Stimulated activated memory B cell treated with anti-CD40 and anti-IgM and Interleukin-4, amounts not matched to agents 10 μg/mL and 1 μg/mL and 100 μg/mL, for 72 hours (primary cell): ENCODE measurements around the gene DCHS2.

Source experiments
- ATAC-seq: fragments of 150-1000 bp; cut with Tn5 transposase; 2 replicates; pipeline ENCODE4 v1.10.0; 2021
- H3K27ac Mint-ChIP-seq: one replicate; pipeline ENCODE4 v1.8.0; 2022; ENCODE audit warnings: mild to moderate bottlenecking, mixed read lengths
- H3K27me3 Mint-ChIP-seq: one replicate; pipeline ENCODE4 v1.8.0; 2022; ENCODE audit warnings: mixed read lengths
- H3K36me3 Mint-ChIP-seq: one replicate; pipeline ENCODE4 v1.8.0; 2022; ENCODE audit warnings: mixed read lengths
- H3K4me1 Mint-ChIP-seq: one replicate; pipeline ENCODE4 v1.8.0; 2022; ENCODE audit warnings: mixed read lengths
- H3K4me3 Mint-ChIP-seq: one replicate; pipeline ENCODE4 v1.8.0; 2022; ENCODE audit warnings: mild to moderate bottlenecking, moderate library complexity, mixed read lengths
- H3K9me3 Mint-ChIP-seq: one replicate; pipeline ENCODE4 v1.8.0; 2022; ENCODE audit warnings: mixed read lengths

Gene DCHS2

GRCh38 chr4:154491341-154492271 is at the start of gene DCHS2:
TSS of gene DCHS2 (minus strand) at chr4:154491799. CDS start at chr4:154491355, 444 bp downstream.
- ATAC-seq: peak; percentile 50
- H3K4me3 Mint-ChIP-seq: peak within 1 kb of the TSS; percentile 84

DNA sequence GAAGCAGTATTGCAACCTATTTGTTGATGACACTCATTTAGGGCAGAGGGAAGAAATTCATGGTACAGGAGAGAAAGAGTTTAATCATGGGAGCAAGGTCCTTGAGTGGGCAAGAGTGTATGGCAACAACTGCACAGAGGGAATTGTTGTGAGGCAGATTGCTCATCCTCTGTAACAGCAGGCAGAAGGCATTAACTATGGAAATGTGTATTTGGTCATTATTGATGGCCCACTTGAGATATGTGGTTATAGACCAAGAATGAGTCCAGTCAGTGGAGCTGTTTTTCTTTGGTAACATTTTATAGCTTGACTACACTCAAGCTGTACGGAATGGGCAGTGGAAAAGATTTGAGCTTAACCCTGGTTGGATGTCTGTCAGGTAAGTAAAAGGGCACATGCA is 42.7 kb upstream of the DCHS2 start:
- peaks cover 13% of the 10 kb centered on the region for H3K36me3 Mint-ChIP-seq
- ATAC-seq: no peak
- no peak overlapping the region for H3K4me3 Mint-ChIP-seq
- no peaks in the 10 kb centered on the region for H3K9me3 Mint-ChIP-seq
- H3K27me3 Mint-ChIP-seq: no peaks in the 10 kb centered on the region
- H3K27ac Mint-ChIP-seq: no peak overlapping the region
- no peaks in the 10 kb centered on the region for H3K4me1 Mint-ChIP-seq

More at GRCh38 chr4:154491341-154492271, at the start of gene DCHS2:
- H3K36me3 Mint-ChIP-seq: no peaks in the 10 kb centered on the region
- H3K9me3 Mint-ChIP-seq: no peaks in the 10 kb centered on the region
- H3K27me3 Mint-ChIP-seq: peaks cover 74% of the 10 kb centered on the region
- H3K27ac Mint-ChIP-seq: peak within 1 kb of the TSS; percentile 63
- peaks cover 24% of the 10 kb centered on the region for H3K4me1 Mint-ChIP-seq

- Mint-ChIP-seq H3K27me3 (peaks cover 9% of the 10 kb centered on the region), H3K4me1 (peaks cover 18% of the 10 kb centered on the region), H3K36me3 (no peaks in the 10 kb centered on the region), H3K27ac (no peak overlapping the region), H3K9me3 (no peaks in the 10 kb centered on the region), H3K4me3 (no peak overlapping the region)
- ATAC-seq: no peak
Observed at GRCh38 chr4:154529728-154530519, 38.3 kb upstream of the DCHS2 start.

- H3K36me3 Mint-ChIP-seq: no peaks in the 10 kb centered on the region
- peaks cover 18% of the 10 kb centered on the region for H3K4me1 Mint-ChIP-seq
- peaks cover 19% of the 10 kb centered on the region for H3K27me3 Mint-ChIP-seq
- H3K4me3 Mint-ChIP-seq: no peak overlapping the region
- H3K27ac Mint-ChIP-seq: no peak overlapping the region
- no peak for ATAC-seq
- H3K9me3 Mint-ChIP-seq: no peaks in the 10 kb centered on the region
Observed at GRCh38 chr4:154528869-154529268, 37.3 kb upstream of the DCHS2 start.

DNA sequence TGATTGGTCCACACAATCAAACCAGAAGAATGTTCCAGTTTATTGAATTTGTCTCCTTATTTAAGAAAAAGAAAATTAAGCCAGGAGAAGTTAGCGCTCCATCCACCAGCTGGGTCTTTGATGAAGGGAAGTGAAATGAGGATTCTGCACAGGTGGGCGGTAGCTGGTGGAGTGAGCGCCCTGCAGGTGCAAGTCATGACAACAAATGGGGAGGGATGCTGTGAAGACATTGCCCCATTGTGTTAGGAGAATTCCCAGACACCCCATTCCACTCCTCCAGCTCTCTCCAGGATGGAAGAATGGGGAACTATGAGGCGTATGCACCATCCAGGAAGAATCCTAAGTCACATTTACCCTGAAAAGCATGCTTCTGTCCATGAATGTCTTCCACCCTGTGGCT is 35.7 kb upstream of the DCHS2 start:
- H3K9me3 Mint-ChIP-seq: no peaks in the 10 kb centered on the region
- peaks cover 18% of the 10 kb centered on the region for H3K4me1 Mint-ChIP-seq
- H3K27ac Mint-ChIP-seq: no peak overlapping the region
- H3K36me3 Mint-ChIP-seq: no peaks in the 10 kb centered on the region
- no peak overlapping the region for H3K4me3 Mint-ChIP-seq
- H3K27me3 Mint-ChIP-seq: peaks cover 33% of the 10 kb centered on the region
- ATAC-seq: no peak

DNA sequence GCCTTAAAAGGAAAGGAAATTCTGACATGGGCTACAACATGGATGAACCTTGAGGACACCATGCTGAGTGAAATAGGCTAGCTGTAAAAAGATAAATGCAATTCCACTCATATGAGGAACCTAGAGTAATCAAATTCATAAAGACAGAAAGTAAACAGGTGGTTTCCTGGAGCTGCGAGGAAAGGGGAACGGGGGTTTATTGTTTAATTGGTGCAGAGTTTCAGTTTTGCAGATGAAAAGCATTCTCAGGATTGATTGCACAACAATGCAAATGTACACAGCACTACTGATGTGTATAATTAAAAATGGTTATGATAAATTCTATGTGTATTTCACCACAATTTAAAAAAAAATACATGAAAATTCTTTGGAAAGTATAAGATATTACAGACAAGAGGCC is 34.6 kb upstream of the DCHS2 start:
- H3K36me3 Mint-ChIP-seq: no peaks in the 10 kb centered on the region
- peaks cover 18% of the 10 kb centered on the region for H3K4me1 Mint-ChIP-seq
- no peak for ATAC-seq
- no peak overlapping the region for H3K4me3 Mint-ChIP-seq
- no peak overlapping the region for H3K27ac Mint-ChIP-seq
- H3K9me3 Mint-ChIP-seq: no peaks in the 10 kb centered on the region
- peaks cover 33% of the 10 kb centered on the region for H3K27me3 Mint-ChIP-seq

GRCh38 chr4:154521607-154522006 is 30.0 kb upstream of the DCHS2 start:
- H3K27ac Mint-ChIP-seq: no peak overlapping the region
- H3K36me3 Mint-ChIP-seq: no peaks in the 10 kb centered on the region
- no peaks in the 10 kb centered on the region for H3K9me3 Mint-ChIP-seq
- H3K4me1 Mint-ChIP-seq: peaks cover 9% of the 10 kb centered on the region
- peaks cover 51% of the 10 kb centered on the region for H3K27me3 Mint-ChIP-seq
- ATAC-seq: no peak
- no peak overlapping the region for H3K4me3 Mint-ChIP-seq

DNA sequence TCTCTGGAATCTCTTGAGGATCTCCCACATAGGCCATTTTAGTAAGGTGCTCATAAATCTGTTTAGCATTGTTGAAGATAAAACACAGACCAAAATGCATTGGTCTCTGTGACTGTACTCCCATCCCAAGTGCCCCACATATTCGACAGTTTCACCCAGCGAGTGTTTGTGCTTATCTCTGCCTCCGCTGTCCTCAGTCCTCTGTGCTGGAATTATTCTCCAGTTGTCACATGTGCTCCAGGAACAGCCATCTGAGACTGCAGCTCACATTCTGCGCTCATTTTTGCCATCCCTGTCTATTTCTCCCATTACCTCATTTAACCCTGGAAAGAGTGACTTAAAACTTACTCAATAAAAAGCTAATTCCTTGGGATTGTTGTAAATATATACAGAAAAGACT is 27.6 kb upstream of the DCHS2 start:
- no peaks in the 10 kb centered on the region for H3K4me1 Mint-ChIP-seq
- H3K36me3 Mint-ChIP-seq: no peaks in the 10 kb centered on the region
- no peak overlapping the region for H3K27ac Mint-ChIP-seq
- H3K4me3 Mint-ChIP-seq: no peak overlapping the region
- H3K9me3 Mint-ChIP-seq: no peaks in the 10 kb centered on the region
- ATAC-seq: no peak
- H3K27me3 Mint-ChIP-seq: peaks cover 44% of the 10 kb centered on the region

DNA sequence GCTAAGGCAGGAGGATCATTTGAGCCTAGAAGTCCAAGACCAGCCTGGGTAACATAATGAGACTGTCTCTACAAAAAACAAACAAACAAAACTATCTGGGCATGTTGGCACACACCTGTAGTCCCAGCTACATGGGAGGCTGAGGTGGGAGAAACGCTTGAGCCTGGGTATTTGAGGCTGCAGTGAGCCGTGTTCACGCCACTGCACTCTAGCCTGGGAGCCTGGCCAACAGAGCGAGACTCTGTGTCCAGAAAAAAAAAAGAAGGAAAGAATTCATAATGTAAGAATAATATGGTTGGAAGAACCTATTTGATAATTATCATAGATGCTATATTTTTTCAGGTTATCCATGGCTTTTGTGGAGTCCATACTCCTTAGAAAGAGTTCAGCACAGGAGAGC is 26.0 kb upstream of the DCHS2 start:
- no peaks in the 10 kb centered on the region for H3K36me3 Mint-ChIP-seq
- no peak overlapping the region for H3K27ac Mint-ChIP-seq
- no peak for ATAC-seq
- H3K9me3 Mint-ChIP-seq: no peaks in the 10 kb centered on the region
- H3K4me3 Mint-ChIP-seq: no peak overlapping the region
- peaks cover 3% of the 10 kb centered on the region for H3K4me1 Mint-ChIP-seq
- peaks cover 28% of the 10 kb centered on the region for H3K27me3 Mint-ChIP-seq

DNA sequence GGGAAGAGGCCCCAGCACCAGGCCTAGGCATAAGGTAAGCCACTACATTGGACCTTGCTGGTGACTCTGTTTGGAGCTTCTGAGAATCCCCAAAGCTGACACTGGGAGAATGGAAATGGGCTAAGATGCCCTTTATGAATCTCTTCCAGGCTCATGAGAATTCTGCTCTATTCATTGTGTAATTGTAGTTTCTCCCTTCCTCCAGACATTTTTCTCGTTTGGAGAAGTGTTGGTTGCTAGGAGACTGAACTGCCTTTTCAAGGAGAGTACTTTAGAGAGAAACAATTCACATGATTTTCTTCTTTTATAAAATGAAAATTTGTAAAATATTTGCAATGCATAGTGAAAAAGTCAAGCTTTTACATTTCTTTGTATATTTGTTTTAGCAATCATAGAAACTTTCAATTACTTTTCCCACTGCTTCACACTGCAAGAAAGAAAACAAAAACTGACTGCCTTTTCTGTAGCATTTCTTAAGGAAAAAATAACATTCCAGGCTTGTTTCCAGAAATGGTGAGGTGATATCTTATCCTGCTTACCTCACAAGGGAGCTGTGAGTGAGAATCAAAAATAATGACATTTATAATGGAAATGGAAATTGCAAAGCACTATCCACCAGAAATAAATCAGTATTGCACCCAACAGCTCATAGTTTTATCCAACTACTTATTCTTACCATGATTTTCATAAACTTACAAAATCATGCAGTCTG is 24.9 kb upstream of the DCHS2 start:
- H3K4me3 Mint-ChIP-seq: no peak overlapping the region
- H3K9me3 Mint-ChIP-seq: no peaks in the 10 kb centered on the region
- H3K27me3 Mint-ChIP-seq: peaks cover 28% of the 10 kb centered on the region
- H3K4me1 Mint-ChIP-seq: peaks cover 6% of the 10 kb centered on the region
- H3K27ac Mint-ChIP-seq: no peak overlapping the region
- no peak for ATAC-seq
- H3K36me3 Mint-ChIP-seq: no peaks in the 10 kb centered on the region

GRCh38 chr4:154511981-154512380 is 20.4 kb upstream of the DCHS2 start:
- H3K4me3 Mint-ChIP-seq: no peak overlapping the region
- H3K27me3 Mint-ChIP-seq: peaks cover 19% of the 10 kb centered on the region
- peaks cover 6% of the 10 kb centered on the region for H3K4me1 Mint-ChIP-seq
- no peaks in the 10 kb centered on the region for H3K36me3 Mint-ChIP-seq
- H3K9me3 Mint-ChIP-seq: no peaks in the 10 kb centered on the region
- no peak for ATAC-seq
- H3K27ac Mint-ChIP-seq: no peak overlapping the region

DNA sequence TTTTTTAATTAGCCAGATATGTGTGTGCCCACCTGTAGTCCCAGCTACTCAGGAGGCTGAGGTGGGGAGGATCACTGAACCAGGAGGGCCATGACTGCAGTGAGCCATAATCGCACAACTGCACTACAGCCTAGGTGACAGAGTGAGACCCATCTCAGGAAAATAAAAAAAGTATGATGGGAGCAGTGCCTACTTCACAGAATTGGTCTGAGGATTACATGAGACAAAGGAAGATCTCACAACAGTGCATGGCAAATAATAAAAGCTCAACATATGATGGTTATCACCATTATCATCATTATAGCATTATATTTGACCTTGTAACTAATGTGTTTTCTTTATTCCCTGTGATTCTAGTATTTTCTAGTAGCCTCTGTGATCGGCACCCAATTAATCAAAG is 19.9 kb upstream of the DCHS2 start:
- ATAC-seq: no peak
- no peak overlapping the region for H3K4me3 Mint-ChIP-seq
- H3K9me3 Mint-ChIP-seq: no peaks in the 10 kb centered on the region
- H3K27me3 Mint-ChIP-seq: peaks cover 19% of the 10 kb centered on the region
- H3K27ac Mint-ChIP-seq: no peak overlapping the region
- H3K36me3 Mint-ChIP-seq: no peaks in the 10 kb centered on the region
- peaks cover 6% of the 10 kb centered on the region for H3K4me1 Mint-ChIP-seq

- Mint-ChIP-seq H3K4me1 (no peaks in the 10 kb centered on the region), H3K4me3 (no peak overlapping the region), H3K27ac (no peak overlapping the region), H3K9me3 (no peaks in the 10 kb centered on the region), H3K36me3 (no peaks in the 10 kb centered on the region), H3K27me3 (peaks cover 29% of the 10 kb centered on the region)
- no peak for ATAC-seq
Observed at GRCh38 chr4:154507156-154507555, 15.6 kb upstream of the DCHS2 start.

GRCh38 chr4:154506253-154506652 is 14.7 kb upstream of the DCHS2 start:
- Mint-ChIP-seq H3K27me3 (peaks cover 27% of the 10 kb centered on the region), H3K36me3 (no peaks in the 10 kb centered on the region), H3K4me3 (no peak overlapping the region), H3K27ac (no peak overlapping the region), H3K9me3 (no peaks in the 10 kb centered on the region), H3K4me1 (no peaks in the 10 kb centered on the region)
- no peak for ATAC-seq

GRCh38 chr4:154503598-154503997 is 12.0 kb upstream of the DCHS2 start:
- no peak overlapping the region for H3K27ac Mint-ChIP-seq

More at GRCh38 chr4:154503598-154503997, 12.0 kb upstream of the DCHS2 start:
- ATAC-seq: no peak
- H3K27me3 Mint-ChIP-seq: peaks cover 35% of the 10 kb centered on the region
- no peaks in the 10 kb centered on the region for H3K36me3 Mint-ChIP-seq
- H3K4me3 Mint-ChIP-seq: no peak overlapping the region
- no peaks in the 10 kb centered on the region for H3K4me1 Mint-ChIP-seq
- no peaks in the 10 kb centered on the region for H3K9me3 Mint-ChIP-seq
